Measurements from ENCODE around the gene SP1. TPM values are rescaled to one million over a fixed set of nuclear protein-coding genes. Genes with fewer than 3 reads are reported as not detected.

The SP1 gene
- total and polyA plus RNA-seq, 9 of the 15 experiments (the other 6 are each of a cell fraction or from before 2014, with no cell fraction given) = 8.0 to 65.5 (median 41.6) TPM

- no peak for TF ChIP-seq ZNF507 (tag; conservative IDR thresholded peaks at IDR 0.05)
- TF ChIP-seq ZNF324 (CRISPR knock-in tag; IDR thresholded peaks at IDR 0.05) = no peak
- TF ChIP-seq HNRNPK (IDR thresholded peaks at IDR 0.05; ENCODE audit: low read depth, low read length, poor library complexity, severe bottlenecking) = peak; percentile 66
- peak; percentile 83 for TF ChIP-seq BRD9 (IDR thresholded peaks at IDR 0.05; ENCODE audit: low read depth, partially characterized antibody)
- TF ChIP-seq FOS (IDR thresholded peaks at IDR 0.05; ENCODE audit: extremely low read depth, insufficient read length) = no peak
- TF ChIP-seq ARID2 (IDR thresholded peaks at IDR 0.05) = 0 out of 2 replicates have a peak, but pooled peaks have one; percentile 7
- TF ChIP-seq TAF7 (tag; IDR thresholded peaks at IDR 0.05) = no peak
- TF ChIP-seq POLR2A (conservative IDR thresholded peaks at IDR 0.05) = peak; percentile 34; the same call in 1 of the 2 replicates
- no peak for TF ChIP-seq HMGN3 (IDR thresholded peaks at IDR 0.05; ENCODE audit: borderline replicate concordance, extremely low read depth, insufficient read length, low read depth, low read length)
- TF ChIP-seq ZBTB2 (IDR thresholded peaks at IDR 0.05) = no peak
- peak; percentile 31 for TF ChIP-seq NCOA4 (IDR thresholded peaks at IDR 0.05; ENCODE audit: partially characterized antibody)
- TF ChIP-seq MNT (conservative IDR thresholded peaks at IDR 0.05) = peak in 1 of 2 experiments; percentile 46; a peak in 1 of 4 replicates
- peak; percentile 28; the same call in 1 of the 2 replicates for TF ChIP-seq NFATC3 (IDR thresholded peaks at IDR 0.05)
- TF ChIP-seq ZNF41 (CRISPR knock-in tag; conservative IDR thresholded peaks at IDR 0.05) = no peak
- TF ChIP-seq NBN (IDR thresholded peaks at IDR 0.05; ENCODE audit: low read depth) = peak; percentile 77
- TF ChIP-seq TAF1 (IDR thresholded peaks at IDR 0.05; ENCODE audit: control insufficient read depth, extremely low read depth, insufficient read depth, low read length, severe bottlenecking) = no peak
- TF ChIP-seq ZNF609 (CRISPR knock-in tag; IDR thresholded peaks at IDR 0.05; ENCODE audit: borderline replicate concordance) = no peak
- TF ChIP-seq MEF2D (tag; conservative IDR thresholded peaks at IDR 0.05; ENCODE audit: low read depth) = 0 out of 2 replicates have a peak, but pooled peaks have one; percentile 14
- TF ChIP-seq RBM17 (IDR thresholded peaks at IDR 0.05; ENCODE audit: borderline replicate concordance, low read depth, low read length) = no peak
- TF ChIP-seq ZNF232 (CRISPR knock-in tag; IDR thresholded peaks at IDR 0.05) = no peak
- peak; percentile 65 for TF ChIP-seq ZEB2 (IDR thresholded peaks at IDR 0.05)
- 0 out of 4 replicates have a peak, but pooled peaks of 1 of the 2 experiments have one; percentile 11 for TF ChIP-seq MAZ (CRISPR knock-in tag; conservative IDR thresholded peaks at IDR 0.05 in 1 of 2, IDR thresholded peaks at IDR 0.05 in 1 of 2)
Observed at GRCh38 chr12:53355121-53355520, 24.9 kb upstream of the SP1 start (continued).
